B cell (primary cell): ENCODE measurements around the gene SPRR2G. TPM values are rescaled to one million over a fixed set of nuclear protein-coding genes. Genes with fewer than 3 reads are reported as not detected.
"Not testable (repeated sequence)": the region's sequence is repeated elsewhere in the genome, so short reads cannot be mapped to it uniquely, and the experiment has no call there.

Source experiments
- ATAC-seq: fragments of 200-7000 bp; cut with Tn5 transposase; one replicate; pipeline ENCODE4 v1.10.0; 2021; ENCODE audit warnings: low read depth, mild to moderate bottlenecking, moderate number of reproducible peaks, moderate library complexity
- CTCF ChIA-PET: fragments of 350-600 bp; sonication (Branson Sonifier 250); formaldehyde crosslinking; loops from one replicate; lab custom pipeline; 2021; ENCODE audit warnings: antibody characterized with exemption, inconsistent platforms; lab: Charles Lee
- POLR2A ChIA-PET: fragments of 350-600 bp; sonication (Branson Sonifier 250); formaldehyde crosslinking; loops from one replicate; lab custom pipeline; 2021; ENCODE audit warnings: antibody characterized with exemption; lab: Charles Lee
- DNase-seq: peaks from one replicate; pipeline ENCODE4 v3.0.0; 2013
- H2AFZ ChIP-seq: 2 replicates; pipeline ENCODE4 v1.6.1; 2012; ENCODE audit warnings: mild to moderate bottlenecking, low read depth, low read length; ENCODE audit not compliant: insufficient read depth, poor library complexity, severe bottlenecking
- H3K27ac ChIP-seq, 2 donors: 1 replicate in 1 of 2; 2 replicates in 1 of 2; pipeline ENCODE4 v1.5.1; 2012 to 2013; ENCODE audit warnings: low read length in 2 of 2, mild to moderate bottlenecking in 2 of 2, moderate library complexity in 1 of 2
- H3K27me3 ChIP-seq, 4 experiments: fragments of 200-600 bp in 1 of 4; sonication (generic) in 1 of 4; replicated peaks in 1 of 4; 1 replicate in 2 of 4; 2 replicates in 2 of 4; pipeline versions ENCODE4 v1.6.1 to v1.7.0; 2013 to 2016; ENCODE audit warnings: low read length in 3 of 4, mild to moderate bottlenecking in 2 of 4, mixed read lengths in 1 of 4, moderate library complexity in 1 of 4; ENCODE audit not compliant: insufficient read depth in 4 of 4, control insufficient read depth in 3 of 4; ENCODE audit errors: control extremely low read depth in 1 of 4
- H3K36me3 ChIP-seq, 2 experiments: replicated peaks in 1 of 2; 1 replicate in 1 of 2; 2 replicates in 1 of 2; pipeline versions ENCODE4 v1.6.1 to v1.7.1; 2013; ENCODE audit warnings: low read length in 1 of 2; ENCODE audit not compliant: insufficient read depth in 2 of 2, control insufficient read depth in 1 of 2; ENCODE audit errors: control extremely low read depth in 1 of 2, extremely low read depth in 1 of 2
- H3K4me1 ChIP-seq, 2 donors: fragments of 200-600 bp in 1 of 2; sonication (generic) in 1 of 2; 1 replicate in 1 of 2; 2 replicates in 1 of 2; pipeline versions ENCODE4 v1.5.1 to v1.6.1; 2013 to 2017; ENCODE audit warnings: low read length in 2 of 2; ENCODE audit not compliant: control insufficient read depth in 2 of 2, insufficient read depth in 2 of 2
- H3K4me2 ChIP-seq: replicated peaks from 2 replicates; pipeline ENCODE3; 2012; ENCODE audit warnings: mild to moderate bottlenecking, low read depth, low read length; ENCODE audit not compliant: poor library complexity, severe bottlenecking
- H3K4me3 ChIP-seq, 5 experiments: fragments of 200-600 bp in 1 of 5; sonication (generic) in 1 of 5; 1 replicate in 3 of 5; 2 replicates in 2 of 5; pipeline versions ENCODE4 v1.5.1 to v1.7.0; 2011 to 2016; ENCODE audit warnings: low read length in 4 of 5, mild to moderate bottlenecking in 4 of 5, low read depth in 2 of 5, control low read depth in 1 of 5, moderate library complexity in 1 of 5; ENCODE audit not compliant: insufficient read depth in 1 of 5; ENCODE audit errors: control extremely low read depth in 1 of 5, extremely low read depth in 1 of 5
- H3K79me2 ChIP-seq: fragments of 200-600 bp; sonication (generic); one replicate; pipeline ENCODE4 v1.6.0; 2016; ENCODE audit warnings: low read length; ENCODE audit not compliant: control insufficient read depth, insufficient read depth
- H3K9ac ChIP-seq: fragments of 200-600 bp; sonication (generic); 2 replicates; pipeline ENCODE4 v1.6.1; 2017; ENCODE audit warnings: mild to moderate bottlenecking, low read length, moderate library complexity
- H3K9me3 ChIP-seq, 3 donors: one replicate each; pipeline versions ENCODE4 v1.6.1 to v1.7.1; 2013; ENCODE audit warnings: low read length in 2 of 3; ENCODE audit not compliant: control insufficient read depth in 2 of 3, insufficient read depth in 1 of 3; ENCODE audit errors: control extremely low read depth in 1 of 3
- H4K20me1 ChIP-seq: 2 replicates; pipeline ENCODE4 v1.6.0; 2012; ENCODE audit warnings: mild to moderate bottlenecking, low read length; ENCODE audit not compliant: insufficient read depth, control insufficient read depth, poor library complexity, severe bottlenecking
- H3K27ac Mint-ChIP-seq: one replicate; pipeline ENCODE4 v1.8.0; 2021; ENCODE audit warnings: mixed read lengths
- H3K27me3 Mint-ChIP-seq: one replicate; pipeline ENCODE4 v1.8.0; 2021; ENCODE audit warnings: mixed read lengths
- H3K4me1 Mint-ChIP-seq: one replicate; pipeline ENCODE4 v1.8.0; 2021; ENCODE audit warnings: mixed read lengths
- H3K4me3 Mint-ChIP-seq: one replicate; pipeline ENCODE4 v1.8.0; 2021; ENCODE audit warnings: mixed read lengths
- H3K9me3 Mint-ChIP-seq: one replicate; pipeline ENCODE4 v1.8.0; 2022; ENCODE audit warnings: mixed read lengths; ENCODE audit not compliant: insufficient read depth
- CTCF ChIP-seq: fragments of 200-600 bp; IDR thresholded peaks from one replicate; pipeline ENCODE4 v1.8.0; 2022; ENCODE audit warnings: antibody characterized with exemption, mild to moderate bottlenecking
- EZH2 ChIP-seq: IDR thresholded peaks from 2 replicates; pipeline ENCODE4 v1.6.1; 2012; ENCODE audit warnings: borderline replicate concordance, low read depth, mild to moderate bottlenecking, moderate library complexity, low read length; ENCODE audit not compliant: insufficient read depth, poor library complexity, severe bottlenecking
- WGBS: methylation state at CpG from one replicate; pipeline ENCODE4 v1.1.5; 2013; ENCODE audit warnings: missing lambda C conversion rate; ENCODE audit not compliant: insufficient coverage; 5-methylcytosine and 5-hydroxymethylcytosine counted together
- intact Hi-C: fragments of 100-400 bp; cut with micrococcal nuclease; formaldehyde crosslinking; loops from one replicate; pipeline ENCODE4 v1.10.0; 2022
- polyA plus RNA-seq: library from polyadenylated mRNA; depleted of rRNA; stranded (reverse); fragments of >200 nt; gene quantifications from 2 replicates; pipeline ENCODE4 v1.2.3, GENCODE V29; 2012
- total RNA-seq, 2 donors: library from RNA; stranded (reverse); fragments of 120-200 nt in 1 of 2; gene quantifications; 1 replicate in 1 of 2; 2 replicates in 1 of 2; pipeline versions ENCODE4 v1.2.3 to v1.2.4, GENCODE V29; 2013 to 2022

SPRR2G gene
- total and polyA plus RNA-seq, 2 donors (not counting 1 experiment from before 2014, with no cell fraction given), result not detected

DNA sequence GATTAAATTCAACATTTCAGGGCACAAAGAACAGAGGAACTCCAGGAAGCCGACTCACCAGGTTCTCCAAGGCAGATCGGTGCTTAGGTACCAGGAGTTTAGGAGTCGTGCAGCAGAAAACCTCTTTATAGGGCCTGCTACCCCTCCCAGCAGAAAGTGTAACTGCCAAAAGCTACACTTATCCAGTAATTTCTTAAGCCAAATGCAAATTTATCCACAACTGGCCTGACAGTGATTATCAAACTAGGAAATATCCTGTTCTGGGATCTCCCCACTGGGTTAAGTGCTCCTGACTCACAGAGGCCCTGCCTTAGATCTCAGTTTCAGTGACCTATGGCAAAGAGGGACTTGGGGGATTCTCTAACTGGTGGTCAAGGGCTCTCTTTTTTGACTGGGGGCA, 37.3 kb downstream of the SPRR2G start, which contains the start of gene SPRR2F:
Gene SPRR2F, minus strand, starts transcription at position 101 of the 400 bp plus-strand sequence. CDS start 783 bp downstream, outside the sequence.
- Histone ChIP-seq H2AFZ (no peak within 1 kb of the TSS), H4K20me1 (no peaks in the 10 kb centered on the region), H3K9ac (no peak within 1 kb of the TSS), H3K36me3 (no peaks in the 10 kb centered on the region), H3K27me3 (peaks cover 0 to 10% (median 2%) of the 10 kb centered on the region in 4 experiments), H3K4me1 (no peaks in the 10 kb centered on the region), H3K4me2 (no peak within 1 kb of the TSS), H3K9me3 (no peaks in the 10 kb centered on the region), H3K4me3 (no peak within 1 kb of the TSS), H3K27ac (no peak within 1 kb of the TSS), H3K79me2 (no peaks in the 10 kb centered on the region)
- Mint-ChIP-seq H3K4me1 (no peaks in the 10 kb centered on the region), H3K27me3 (peaks cover 20% of the 10 kb centered on the region), H3K9me3 (peaks cover 2% of the 10 kb centered on the region), H3K4me3 (no peak within 1 kb of the TSS), H3K27ac (no peak within 1 kb of the TSS)
- 82% methylated on average over 3 of the region's 3 CpGs for WGBS
- CTCF ChIA-PET, result no interaction called here
- TF ChIP-seq EZH2, result no peak
- no peak for TF ChIP-seq CTCF
- no peak for DNase-seq
- POLR2A ChIA-PET, result no interaction called here
- intact Hi-C loops, result no loop called here
- no peak for ATAC-seq

DNA sequence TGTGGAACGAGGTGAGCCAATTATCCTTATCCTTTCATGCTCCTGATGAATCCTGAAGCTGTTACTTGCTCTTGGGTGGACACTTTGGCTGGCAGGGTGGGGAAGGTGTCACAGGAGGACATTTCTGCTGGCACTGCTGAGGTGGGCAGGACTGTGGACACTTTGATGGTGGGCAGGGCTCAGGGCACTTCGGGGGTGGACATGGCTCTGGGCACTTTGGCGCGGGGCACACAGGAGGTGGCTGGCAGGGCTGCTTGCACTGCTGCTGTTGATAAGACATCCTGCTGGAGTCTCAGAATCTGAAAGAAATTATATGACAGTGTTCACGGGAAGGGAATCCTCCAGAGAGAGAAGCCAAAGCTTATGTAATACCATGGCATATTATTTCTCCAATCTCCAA, 38.2 kb downstream of the SPRR2G start:
- H3K79me2 ChIP-seq, H3K27ac ChIP-seq, CTCF ChIA-PET, H3K36me3 ChIP-seq, H2AFZ ChIP-seq, H3K4me1 ChIP-seq, H3K9me3 Mint-ChIP-seq, H3K4me2 ChIP-seq, H3K9ac ChIP-seq, H3K27me3 ChIP-seq, H3K4me3 Mint-ChIP-seq, POLR2A ChIA-PET, H3K27ac Mint-ChIP-seq, H4K20me1 ChIP-seq, H3K9me3 ChIP-seq, intact Hi-C loops, ATAC-seq, DNase-seq, H3K4me3 ChIP-seq, H3K4me1 Mint-ChIP-seq: not testable (repeated sequence)
- peaks cover 10% of the 10 kb centered on the region for H3K27me3 Mint-ChIP-seq
- WGBS, result 69% methylated on average over 3 of the region's 5 CpGs
